ENCODE results near the gene ACAP2. TPM values are rescaled to one million over a fixed set of nuclear protein-coding genes. Genes with fewer than 3 reads are reported as not detected.

Gene ACAP2
- total RNA-seq, 1 donor = 91.1 TPM

GRCh38 chr3:195247863-195248189 is 195.0 kb downstream of the ACAP2 start:
- TF ChIP-seq CTCF (IDR thresholded peaks at IDR 0.05; ENCODE audit: insufficient read depth, low read depth, low read length) = no peak
- no peak overlapping the region for H3K4me3 ChIP-seq (ENCODE audit: low read depth, low read length)
- DNase-seq (ENCODE audit: low read depth) = no peak

DNA sequence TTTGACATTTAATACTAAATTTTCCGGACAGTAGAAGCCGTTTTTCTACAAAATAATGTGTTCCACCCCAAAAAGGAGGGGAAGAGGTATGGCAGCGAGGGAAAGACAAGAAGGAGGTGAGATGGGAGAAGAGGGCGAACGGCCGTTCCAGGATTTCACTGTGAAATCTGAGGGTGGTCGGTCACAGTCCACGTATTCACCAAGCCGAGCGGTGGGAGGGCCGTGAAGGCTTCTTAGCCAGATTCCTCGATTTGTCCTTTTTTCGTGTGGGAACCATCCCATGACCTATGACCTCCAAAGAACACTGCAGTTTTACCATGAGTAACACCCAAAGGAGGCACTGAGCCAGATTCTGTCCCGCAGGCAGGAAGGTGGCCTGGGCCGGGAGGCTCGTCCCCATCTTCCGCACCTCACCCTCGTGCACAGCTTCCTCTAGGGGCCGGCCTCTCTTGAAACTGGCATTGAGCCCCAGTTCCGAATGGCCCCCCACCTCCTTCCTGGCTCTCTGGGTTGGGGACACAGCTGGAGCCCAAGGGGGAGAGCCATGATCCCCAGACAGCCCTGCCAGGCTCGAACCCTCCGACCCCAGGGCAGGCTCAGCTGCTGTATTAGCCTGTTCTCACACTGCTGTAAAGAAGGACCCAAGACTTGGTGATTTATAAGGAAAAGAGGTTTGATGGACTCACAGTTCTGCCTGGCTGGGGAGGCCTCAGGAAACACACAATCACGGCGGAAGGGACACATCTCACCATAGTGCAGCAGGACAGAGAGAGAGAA is 195.5 kb downstream of the ACAP2 start:
- no peak overlapping the region for H3K4me3 ChIP-seq (ENCODE audit: low read depth, low read length)
- DNase-seq (ENCODE audit: low read depth) = no peak
- TF ChIP-seq CTCF (IDR thresholded peaks at IDR 0.05; ENCODE audit: insufficient read depth, low read depth, low read length) = no peak

- no peak for TF ChIP-seq CTCF (IDR thresholded peaks at IDR 0.05; ENCODE audit: insufficient read depth, low read depth, low read length)
- DNase-seq (ENCODE audit: low read depth) = no peak
- no peak overlapping the region for H3K4me3 ChIP-seq (ENCODE audit: low read depth, low read length)
Measured at GRCh38 chr3:195246581-195246995, 196.2 kb downstream of the ACAP2 start.

- no peak for TF ChIP-seq CTCF (IDR thresholded peaks at IDR 0.05; ENCODE audit: insufficient read depth, low read depth, low read length)
- DNase-seq (ENCODE audit: low read depth) = no peak
- no peak overlapping the region for H3K4me3 ChIP-seq (ENCODE audit: low read depth, low read length)
Measured at GRCh38 chr3:195245531-195245951, 197.3 kb downstream of the ACAP2 start.

DNA sequence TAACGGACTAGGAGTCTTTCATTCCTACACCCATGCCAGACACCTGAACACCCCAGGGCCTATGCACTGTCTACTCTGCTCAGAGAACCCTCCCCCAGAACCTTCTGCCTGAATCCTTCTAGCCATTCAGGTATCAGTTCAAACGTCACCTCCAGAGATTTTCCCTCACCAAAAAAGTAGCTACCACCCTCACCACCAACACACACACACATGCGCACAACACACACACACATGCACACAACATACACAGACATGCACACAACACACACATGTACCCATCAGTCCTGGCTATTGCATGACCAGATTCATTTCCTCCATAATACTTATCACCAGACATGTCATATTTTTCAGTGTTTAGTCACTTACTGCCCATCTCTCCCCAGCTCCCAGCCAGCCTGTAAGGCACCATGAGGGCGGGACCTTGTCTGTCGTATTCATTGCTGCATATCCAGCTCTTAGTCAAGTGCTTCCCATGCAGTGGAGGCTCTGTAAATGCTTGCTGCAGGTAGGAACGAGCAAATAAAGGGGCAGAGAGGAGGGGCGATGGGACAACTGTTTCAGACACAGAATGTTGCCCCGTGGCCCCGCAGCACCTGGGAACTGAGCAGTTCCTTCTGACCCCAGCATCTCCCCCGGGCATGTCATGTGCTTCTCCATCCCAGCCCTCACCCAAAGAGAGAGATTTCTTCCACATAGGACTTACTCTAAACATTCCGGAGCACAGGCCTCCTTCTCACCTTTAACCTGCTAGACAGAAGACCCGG is 201.0 kb downstream of the ACAP2 start:
- TF ChIP-seq CTCF (IDR thresholded peaks at IDR 0.05; ENCODE audit: insufficient read depth, low read depth, low read length) = no peak
- DNase-seq (ENCODE audit: low read depth) = no peak
- H3K4me3 ChIP-seq (ENCODE audit: low read depth, low read length) = no peak overlapping the region

DNA sequence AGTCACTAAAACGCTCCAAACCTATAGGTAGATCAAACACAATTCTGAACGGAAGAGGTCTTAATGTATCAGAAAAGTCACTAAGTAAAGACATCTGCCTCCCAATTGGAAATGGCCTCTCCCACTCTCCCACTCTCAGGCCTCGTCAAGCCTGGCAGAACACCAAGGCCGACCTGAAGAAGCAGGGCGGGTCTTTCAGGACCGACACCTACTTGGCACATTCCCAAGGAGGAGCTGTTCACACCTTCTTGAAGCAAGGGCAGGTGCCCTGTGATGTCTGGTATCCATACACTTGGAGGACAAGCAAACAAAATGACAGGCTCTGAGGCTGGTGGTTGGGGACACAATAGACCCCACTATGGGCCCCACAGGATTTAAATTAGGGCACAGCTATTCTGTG is 201.9 kb downstream of the ACAP2 start:
- no peak for TF ChIP-seq CTCF (IDR thresholded peaks at IDR 0.05; ENCODE audit: insufficient read depth, low read depth, low read length)
- no peak for DNase-seq (ENCODE audit: low read depth)
- no peak overlapping the region for H3K4me3 ChIP-seq (ENCODE audit: low read depth, low read length)

Measured in fibroblast of villous mesenchyme (primary cell).